NCI-H2196 (cell line): Measurements from ENCODE around the gene GATB.

Experiments
- DNase-seq: peaks from one replicate; lab custom pipeline; 2025; ENCODE audit not compliant: unreplicated experiment; lab: John Stamatoyannopoulos, UW

GATB gene

GRCh38 chr4:151760712-151761661 lies at the start of gene GATB:
Gene GATB, minus strand, starts transcription at chr4:151761007. Its CDS starts 25 bp downstream, at chr4:151760982.
- DNase-seq = peak; percentile 81

- no peak for DNase-seq
Measured at GRCh38 chr4:151810476-151810875, 49.7 kb upstream of the GATB start.

GRCh38 chr4:151809716-151810115 lies 48.9 kb upstream of the GATB start:
- DNase-seq = no peak

- DNase-seq = no peak
Measured at GRCh38 chr4:151808542-151808941, 47.7 kb upstream of the GATB start.

- peak; percentile 63 for DNase-seq
Measured at GRCh38 chr4:151808120-151808529, 47.3 kb upstream of the GATB start.

GRCh38 chr4:151807220-151807619 lies 46.4 kb upstream of the GATB start:
- no peak for DNase-seq

- DNase-seq = no peak
Measured at GRCh38 chr4:151806511-151806927, 45.7 kb upstream of the GATB start.

- DNase-seq = no peak
Measured at GRCh38 chr4:151804821-151805220, 44.0 kb upstream of the GATB start.

- DNase-seq = no peak
Measured at GRCh38 chr4:151804086-151804630, 43.4 kb upstream of the GATB start.

GRCh38 chr4:151803246-151803645 lies 42.4 kb upstream of the GATB start:
- no peak for DNase-seq

GRCh38 chr4:151801547-151802516 lies 41.0 kb upstream of the GATB start:
- DNase-seq = peak; percentile 2

GRCh38 chr4:151799417-151800012 lies 38.7 kb upstream of the GATB start:
- DNase-seq = no peak

- no peak for DNase-seq
Measured at GRCh38 chr4:151798678-151799416, 38.0 kb upstream of the GATB start.

- DNase-seq = no peak
Measured at GRCh38 chr4:151797853-151798252, 37.0 kb upstream of the GATB start.

- no peak for DNase-seq
Measured at GRCh38 chr4:151797131-151797530, 36.3 kb upstream of the GATB start.

- DNase-seq = no peak
Measured at GRCh38 chr4:151796106-151796505, 35.3 kb upstream of the GATB start.

- no peak for DNase-seq
Measured at GRCh38 chr4:151792995-151793394, 32.2 kb upstream of the GATB start.

GRCh38 chr4:151792530-151792929 lies 31.7 kb upstream of the GATB start:
- no peak for DNase-seq

GRCh38 chr4:151788021-151788420 lies 27.2 kb upstream of the GATB start:
- DNase-seq = no peak

GRCh38 chr4:151786158-151786495 lies 25.3 kb upstream of the GATB start:
- DNase-seq = no peak
